GM23338 (cell line): Measurements from ENCODE around the gene DET1. TPM values are rescaled to one million over a fixed set of nuclear protein-coding genes. Genes with fewer than 3 reads are reported as not detected.

Experiments used
- ATAC-seq: fragments of 200-7000 bp; cut with Tn5 transposase; 3 replicates; pipeline ENCODE4 v1.9.1; 2020
- DNase-seq: peaks from one replicate; pipeline ENCODE4 v3.0.0-alpha.2; 2015; ENCODE audit warnings: low spot score
- H2AFZ ChIP-seq: fragments of 200-600 bp; sonication (generic); 2 replicates; pipeline ENCODE4 v1.8.0; 2016; ENCODE audit warnings: antibody characterized with exemption, mild to moderate bottlenecking, moderate library complexity
- H3F3A ChIP-seq: fragments of 200-600 bp; sonication (generic); replicated peaks from 2 replicates; pipeline ENCODE4 v1.8.0; 2017; ENCODE audit warnings: antibody characterized with exemption, mixed run types, low read depth
- H3K27ac ChIP-seq: fragments of 200-600 bp; sonication (generic); 2 replicates; pipeline ENCODE4 v1.6.1; 2016; ENCODE audit warnings: low read depth
- H3K27me3 ChIP-seq: fragments of 200-600 bp; sonication (generic); 2 replicates; pipeline ENCODE4 v1.8.0; 2016; ENCODE audit warnings: mild to moderate bottlenecking, mixed run types, moderate library complexity; ENCODE audit not compliant: insufficient read depth
- H3K36me3 ChIP-seq: fragments of 200-600 bp; sonication (generic); 2 replicates; pipeline ENCODE4 v1.8.0; 2016; ENCODE audit warnings: mild to moderate bottlenecking; ENCODE audit not compliant: insufficient read depth
- H3K4me1 ChIP-seq: fragments of 200-600 bp; sonication (generic); 2 replicates; pipeline ENCODE4 v1.8.0; 2016; ENCODE audit warnings: mild to moderate bottlenecking, moderate library complexity; ENCODE audit not compliant: insufficient read depth
- H3K4me2 ChIP-seq: fragments of 200-600 bp; sonication (generic); 2 replicates; pipeline ENCODE4 v1.7.1; 2017; ENCODE audit warnings: mixed run types
- H3K4me3 ChIP-seq: fragments of 200-600 bp; sonication (generic); 2 replicates; pipeline ENCODE4 v1.6.1; 2016; ENCODE audit warnings: mixed run types
- H3K79me2 ChIP-seq: fragments of 200-600 bp; sonication (generic); replicated peaks from 2 replicates; pipeline ENCODE4 v1.8.0; 2017; ENCODE audit warnings: mild to moderate bottlenecking; ENCODE audit not compliant: insufficient read depth
- H3K9me2 ChIP-seq: fragments of 200-600 bp; sonication (generic); 2 replicates; pipeline ENCODE4 v1.8.0; 2017; ENCODE audit not compliant: insufficient read depth
- H4K20me1 ChIP-seq: fragments of 200-600 bp; sonication (generic); replicated peaks from 2 replicates; pipeline ENCODE4 v1.8.0; 2017; ENCODE audit warnings: mild to moderate bottlenecking; ENCODE audit not compliant: insufficient read depth
- H3K27ac Mint-ChIP-seq: 2 replicates; pipeline ENCODE4 v1.8.0; 2020; ENCODE audit warnings: inconsistent platforms, mild to moderate bottlenecking, moderate library complexity, mixed read lengths
- H3K27me3 Mint-ChIP-seq: 3 replicates; pipeline ENCODE4 v1.8.0; 2022; ENCODE audit warnings: low read depth, mild to moderate bottlenecking, moderate library complexity, mixed read lengths, inconsistent platforms; ENCODE audit not compliant: insufficient read depth, poor library complexity
- H3K36me3 Mint-ChIP-seq: 3 replicates; pipeline ENCODE4 v1.8.0; 2021; ENCODE audit warnings: low read depth, mild to moderate bottlenecking, inconsistent platforms, moderate library complexity, mixed read lengths
- H3K4me1 Mint-ChIP-seq: 3 replicates; pipeline ENCODE4 v1.8.0; 2020; ENCODE audit warnings: mild to moderate bottlenecking, inconsistent platforms, mixed read lengths
- H3K4me3 Mint-ChIP-seq: 3 replicates; pipeline ENCODE4 v1.8.0; 2021; ENCODE audit warnings: moderate library complexity, mild to moderate bottlenecking, inconsistent platforms, mixed read lengths
- H3K9me3 Mint-ChIP-seq: 3 replicates; pipeline ENCODE4 v1.8.0; 2020; ENCODE audit warnings: moderate library complexity, mild to moderate bottlenecking, inconsistent platforms, mixed read lengths
- CREB1 ChIP-seq: fragments of 250-450 bp; sonication (Bioruptor Pico); IDR thresholded peaks from 2 replicates; pipeline ENCODE4 v1.5.0; 2020; ENCODE audit warnings: low read depth, mild to moderate bottlenecking, moderate library complexity
- ETS1 ChIP-seq: IDR thresholded peaks from 2 replicates; pipeline ENCODE4 v1.6.1; 2016; ENCODE audit warnings: antibody characterized with exemption
- EZH2 ChIP-seq: fragments of 200-600 bp; sonication (generic); IDR thresholded peaks from one replicate; pipeline ENCODE4 v1.8.0; 2017; ENCODE audit warnings: antibody characterized with exemption, mild to moderate bottlenecking, low read depth; ENCODE audit not compliant: unreplicated experiment
- EZH2phosphoT487 ChIP-seq: fragments of 200-600 bp; sonication (generic); IDR thresholded peaks from one replicate; pipeline ENCODE4 v1.8.1; 2018; ENCODE audit warnings: antibody characterized with exemption; ENCODE audit not compliant: unreplicated experiment
- JUNB ChIP-seq: IDR thresholded peaks from one replicate; pipeline ENCODE4 v1.6.1; 2016; ENCODE audit warnings: antibody characterized with exemption; ENCODE audit not compliant: unreplicated experiment
- NANOG ChIP-seq: IDR thresholded peaks from 2 replicates; pipeline ENCODE4 v1.6.1; 2016; ENCODE audit warnings: antibody characterized with exemption, borderline replicate concordance
- POLR2AphosphoS5 ChIP-seq: IDR thresholded peaks from 2 replicates; pipeline ENCODE4 v1.6.1; 2016; ENCODE audit warnings: antibody characterized with exemption, low read depth
- STAT1 ChIP-seq: IDR thresholded peaks from one replicate; pipeline ENCODE4 v1.6.1; 2016; ENCODE audit warnings: antibody characterized with exemption; ENCODE audit not compliant: unreplicated experiment
- ZNF114 ChIP-seq: fragments of 250-450 bp; sonication (Bioruptor Pico); IDR thresholded peaks from 2 replicates; pipeline ENCODE4 v1.5.0; 2020; ENCODE audit warnings: mild to moderate bottlenecking, moderate library complexity
- ZNF331 ChIP-seq: fragments of 250-450 bp; sonication (Bioruptor Pico); IDR thresholded peaks from 2 replicates; pipeline ENCODE4 v1.5.0; 2020; ENCODE audit warnings: low read depth, mild to moderate bottlenecking, moderate library complexity
- polyA plus RNA-seq: library from polyadenylated mRNA; unstranded; fragments of >200 nt; fragmentation: Nextera tagmentation; extraction: Ambion mirVana; gene quantifications from 2 replicates; pipeline ENCODE4 v1.2.1, GENCODE V29; 2016
- total RNA-seq: library from RNA; depleted of rRNA; stranded (reverse); fragments of >200 nt; shearing (Covaris generic); gene quantifications from 2 replicates; pipeline ENCODE4 v1.2.3, GENCODE V29; 2014
- TF ChIP-seq, protein P1 (sequence below), 2 experiments: fragments of 200-600 bp in 1 of 2; sonication (generic) in 1 of 2; conservative IDR thresholded peaks; 2 replicates each; pipeline versions ENCODE4 v1.5.1 to v1.6.1; 2016 to 2017; ENCODE audit warnings: antibody characterized with exemption in 2 of 2, low read depth in 2 of 2, mild to moderate bottlenecking in 2 of 2, moderate library complexity in 1 of 2
- TF ChIP-seq, protein P2 (sequence below): IDR thresholded peaks from one replicate; pipeline ENCODE4 v1.6.1; 2018; ENCODE audit warnings: antibody characterized with exemption; ENCODE audit not compliant: unreplicated experiment

DET1 gene
- total and polyA plus RNA-seq, 2 experiments from 2014 or later, result 4.2 to 8.6 TPM

DNA sequence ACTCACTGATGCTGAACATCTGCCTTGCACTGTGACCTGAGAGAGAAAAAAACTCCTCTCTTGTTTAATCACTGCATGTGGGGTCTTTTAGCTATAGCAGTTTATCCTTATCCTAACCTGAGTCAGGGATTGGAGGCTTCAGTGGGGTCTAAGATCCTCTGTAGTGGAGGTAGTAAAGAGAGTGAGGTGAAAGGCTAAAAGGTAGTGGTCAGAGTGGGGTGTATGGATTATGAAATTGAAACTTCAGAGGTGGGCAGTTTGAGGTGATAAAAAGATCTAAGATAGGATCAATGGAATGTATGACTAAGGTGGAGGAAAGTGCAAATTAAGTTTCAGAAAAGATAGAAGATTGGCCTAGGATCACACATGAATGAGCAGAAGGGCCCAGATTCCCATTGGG lies 36.5 kb downstream of the DET1 start:
- H4K20me1 ChIP-seq, result no peaks in the 10 kb centered on the region
- Mint-ChIP-seq H3K4me3 (no peak overlapping the region), H3K4me1 (peaks cover 3% of the 10 kb centered on the region), H3K27ac (no peak overlapping the region), H3K27me3 (no peaks in the 10 kb centered on the region), H3K9me3 (no peaks in the 10 kb centered on the region), H3K36me3 (peaks cover 16% of the 10 kb centered on the region; the same call in 1 of the 3 replicates)
- no peaks in the 10 kb centered on the region for H3F3A ChIP-seq
- H3K27ac ChIP-seq, result no peak overlapping the region
- H3K4me3 ChIP-seq, result no peak overlapping the region
- H2AFZ ChIP-seq, result no peak overlapping the region
- TF ChIP-seq EZH2 (no peak), ZNF114 (no peak), STAT1 (no peak), EZH2phosphoT487 (no peak), NANOG (no peak), POLR2AphosphoS5 (no peak), CREB1 (CRISPR knock-in tag) (no peak), JUNB (no peak), ETS1 (no peak), ZNF331 (CRISPR knock-in tag) (no peak)
- TF ChIP-seq, protein P1, sequence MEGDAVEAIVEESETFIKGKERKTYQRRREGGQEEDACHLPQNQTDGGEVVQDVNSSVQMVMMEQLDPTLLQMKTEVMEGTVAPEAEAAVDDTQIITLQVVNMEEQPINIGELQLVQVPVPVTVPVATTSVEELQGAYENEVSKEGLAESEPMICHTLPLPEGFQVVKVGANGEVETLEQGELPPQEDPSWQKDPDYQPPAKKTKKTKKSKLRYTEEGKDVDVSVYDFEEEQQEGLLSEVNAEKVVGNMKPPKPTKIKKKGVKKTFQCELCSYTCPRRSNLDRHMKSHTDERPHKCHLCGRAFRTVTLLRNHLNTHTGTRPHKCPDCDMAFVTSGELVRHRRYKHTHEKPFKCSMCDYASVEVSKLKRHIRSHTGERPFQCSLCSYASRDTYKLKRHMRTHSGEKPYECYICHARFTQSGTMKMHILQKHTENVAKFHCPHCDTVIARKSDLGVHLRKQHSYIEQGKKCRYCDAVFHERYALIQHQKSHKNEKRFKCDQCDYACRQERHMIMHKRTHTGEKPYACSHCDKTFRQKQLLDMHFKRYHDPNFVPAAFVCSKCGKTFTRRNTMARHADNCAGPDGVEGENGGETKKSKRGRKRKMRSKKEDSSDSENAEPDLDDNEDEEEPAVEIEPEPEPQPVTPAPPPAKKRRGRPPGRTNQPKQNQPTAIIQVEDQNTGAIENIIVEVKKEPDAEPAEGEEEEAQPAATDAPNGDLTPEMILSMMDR (conservative IDR thresholded peaks at IDR 0.05; ENCODE audit: low read depth in 2 of 2), result no peak
- TF ChIP-seq, protein P2, sequence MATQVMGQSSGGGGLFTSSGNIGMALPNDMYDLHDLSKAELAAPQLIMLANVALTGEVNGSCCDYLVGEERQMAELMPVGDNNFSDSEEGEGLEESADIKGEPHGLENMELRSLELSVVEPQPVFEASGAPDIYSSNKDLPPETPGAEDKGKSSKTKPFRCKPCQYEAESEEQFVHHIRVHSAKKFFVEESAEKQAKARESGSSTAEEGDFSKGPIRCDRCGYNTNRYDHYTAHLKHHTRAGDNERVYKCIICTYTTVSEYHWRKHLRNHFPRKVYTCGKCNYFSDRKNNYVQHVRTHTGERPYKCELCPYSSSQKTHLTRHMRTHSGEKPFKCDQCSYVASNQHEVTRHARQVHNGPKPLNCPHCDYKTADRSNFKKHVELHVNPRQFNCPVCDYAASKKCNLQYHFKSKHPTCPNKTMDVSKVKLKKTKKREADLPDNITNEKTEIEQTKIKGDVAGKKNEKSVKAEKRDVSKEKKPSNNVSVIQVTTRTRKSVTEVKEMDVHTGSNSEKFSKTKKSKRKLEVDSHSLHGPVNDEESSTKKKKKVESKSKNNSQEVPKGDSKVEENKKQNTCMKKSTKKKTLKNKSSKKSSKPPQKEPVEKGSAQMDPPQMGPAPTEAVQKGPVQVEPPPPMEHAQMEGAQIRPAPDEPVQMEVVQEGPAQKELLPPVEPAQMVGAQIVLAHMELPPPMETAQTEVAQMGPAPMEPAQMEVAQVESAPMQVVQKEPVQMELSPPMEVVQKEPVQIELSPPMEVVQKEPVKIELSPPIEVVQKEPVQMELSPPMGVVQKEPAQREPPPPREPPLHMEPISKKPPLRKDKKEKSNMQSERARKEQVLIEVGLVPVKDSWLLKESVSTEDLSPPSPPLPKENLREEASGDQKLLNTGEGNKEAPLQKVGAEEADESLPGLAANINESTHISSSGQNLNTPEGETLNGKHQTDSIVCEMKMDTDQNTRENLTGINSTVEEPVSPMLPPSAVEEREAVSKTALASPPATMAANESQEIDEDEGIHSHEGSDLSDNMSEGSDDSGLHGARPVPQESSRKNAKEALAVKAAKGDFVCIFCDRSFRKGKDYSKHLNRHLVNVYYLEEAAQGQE, result no peak
- peaks cover 10% of the 10 kb centered on the region; the same call in 1 of the 2 replicates for H3K27me3 ChIP-seq
- 0 out of 2 replicates have a peak, but pooled peaks cover 3% of the 10 kb centered on the region for H3K9me2 ChIP-seq
- H3K79me2 ChIP-seq, result no peaks in the 10 kb centered on the region
- no peaks in the 10 kb centered on the region for H3K36me3 ChIP-seq
- ATAC-seq (no peak), DNase-seq (no peak)
- H3K4me2 ChIP-seq, result no peak overlapping the region
- H3K4me1 ChIP-seq, result peaks cover 3% of the 10 kb centered on the region
